ENCODE measurements around the gene VEZF1.

VEZF1 gene

GRCh38 chr17:57940653-57941329 lies 47.3 kb downstream of the VEZF1 start:
- no peak overlapping the region for H3K4me3 Mint-ChIP-seq

GRCh38 chr17:57940231-57940630 lies 47.8 kb downstream of the VEZF1 start:
- Mint-ChIP-seq H3K4me3 (no peak overlapping the region), H3K27ac (no peak overlapping the region), H3K27me3 (peaks cover 30% of the 10 kb centered on the region), H3K4me1 (ENCODE audit: low read depth) (peaks cover 31% of the 10 kb centered on the region), H3K9me3 (no peaks in the 10 kb centered on the region), H3K36me3 (ENCODE audit: low read depth) (no peaks in the 10 kb centered on the region)

More at GRCh38 chr17:57940653-57941329, 47.3 kb downstream of the VEZF1 start:
- H3K9me3 Mint-ChIP-seq, result no peaks in the 10 kb centered on the region
- no peaks in the 10 kb centered on the region for H3K36me3 Mint-ChIP-seq (ENCODE audit: low read depth)
- peaks cover 31% of the 10 kb centered on the region for H3K4me1 Mint-ChIP-seq (ENCODE audit: low read depth)
- peaks cover 30% of the 10 kb centered on the region for H3K27me3 Mint-ChIP-seq
- no peak overlapping the region for H3K27ac Mint-ChIP-seq

- Mint-ChIP-seq H3K36me3 (ENCODE audit: low read depth) (no peaks in the 10 kb centered on the region), H3K27ac (no peak overlapping the region), H3K27me3 (peaks cover 34% of the 10 kb centered on the region), H3K4me3 (no peak overlapping the region), H3K4me1 (ENCODE audit: low read depth) (peaks cover 31% of the 10 kb centered on the region), H3K9me3 (no peaks in the 10 kb centered on the region)
Measured at GRCh38 chr17:57939797-57940196, 48.3 kb downstream of the VEZF1 start.

- no peaks in the 10 kb centered on the region for H3K36me3 Mint-ChIP-seq (ENCODE audit: low read depth)
- no peaks in the 10 kb centered on the region for H3K9me3 Mint-ChIP-seq
- H3K27me3 Mint-ChIP-seq, result peaks cover 30% of the 10 kb centered on the region
- H3K27ac Mint-ChIP-seq, result no peak overlapping the region
- no peak overlapping the region for H3K4me3 Mint-ChIP-seq
- H3K4me1 Mint-ChIP-seq (ENCODE audit: low read depth), result peaks cover 23% of the 10 kb centered on the region
Measured at GRCh38 chr17:57938061-57938502, 50.0 kb downstream of the VEZF1 start.

- Mint-ChIP-seq H3K27me3 (peaks cover 28% of the 10 kb centered on the region), H3K36me3 (ENCODE audit: low read depth) (no peaks in the 10 kb centered on the region), H3K4me1 (ENCODE audit: low read depth) (peaks cover 23% of the 10 kb centered on the region), H3K4me3 (no peak overlapping the region), H3K27ac (no peak overlapping the region), H3K9me3 (no peaks in the 10 kb centered on the region)
Measured at GRCh38 chr17:57937492-57937891, 50.6 kb downstream of the VEZF1 start.

- Mint-ChIP-seq H3K27ac (no peak overlapping the region), H3K27me3 (peaks cover 24% of the 10 kb centered on the region), H3K4me3 (no peak overlapping the region), H3K9me3 (no peaks in the 10 kb centered on the region), H3K4me1 (ENCODE audit: low read depth) (peaks cover 17% of the 10 kb centered on the region), H3K36me3 (ENCODE audit: low read depth) (no peaks in the 10 kb centered on the region)
Measured at GRCh38 chr17:57935833-57936807, 51.9 kb downstream of the VEZF1 start.

GRCh38 chr17:57931488-57932137 lies 56.4 kb downstream of the VEZF1 start:
- Mint-ChIP-seq H3K36me3 (ENCODE audit: low read depth) (no peaks in the 10 kb centered on the region), H3K27ac (no peak overlapping the region), H3K27me3 (peaks cover 26% of the 10 kb centered on the region), H3K4me1 (ENCODE audit: low read depth) (no peaks in the 10 kb centered on the region), H3K4me3 (no peak overlapping the region), H3K9me3 (no peaks in the 10 kb centered on the region)

- Mint-ChIP-seq H3K27me3 (peaks cover 30% of the 10 kb centered on the region), H3K27ac (no peak overlapping the region), H3K4me3 (no peak overlapping the region), H3K36me3 (ENCODE audit: low read depth) (no peaks in the 10 kb centered on the region), H3K9me3 (no peaks in the 10 kb centered on the region), H3K4me1 (ENCODE audit: low read depth) (no peaks in the 10 kb centered on the region)
Measured at GRCh38 chr17:57930239-57930638, 57.8 kb downstream of the VEZF1 start.

GRCh38 chr17:57929386-57929785 lies 58.7 kb downstream of the VEZF1 start:
- H3K27me3 Mint-ChIP-seq, result peaks cover 34% of the 10 kb centered on the region
- no peaks in the 10 kb centered on the region for H3K36me3 Mint-ChIP-seq (ENCODE audit: low read depth)
- H3K4me3 Mint-ChIP-seq, result no peak overlapping the region
- H3K27ac Mint-ChIP-seq, result no peak overlapping the region
- no peaks in the 10 kb centered on the region for H3K4me1 Mint-ChIP-seq (ENCODE audit: low read depth)
- H3K9me3 Mint-ChIP-seq, result no peaks in the 10 kb centered on the region

- Mint-ChIP-seq H3K27ac (no peak overlapping the region), H3K4me1 (ENCODE audit: low read depth) (no peaks in the 10 kb centered on the region), H3K9me3 (no peaks in the 10 kb centered on the region), H3K27me3 (peaks cover 37% of the 10 kb centered on the region), H3K36me3 (ENCODE audit: low read depth) (no peaks in the 10 kb centered on the region), H3K4me3 (no peak overlapping the region)
Measured at GRCh38 chr17:57928928-57929327, 59.1 kb downstream of the VEZF1 start.

GRCh38 chr17:57927048-57927723 lies 60.9 kb downstream of the VEZF1 start:
- no peak overlapping the region for H3K27ac Mint-ChIP-seq
- no peak overlapping the region for H3K4me3 Mint-ChIP-seq
- H3K4me1 Mint-ChIP-seq (ENCODE audit: low read depth), result no peaks in the 10 kb centered on the region
- H3K36me3 Mint-ChIP-seq (ENCODE audit: low read depth), result no peaks in the 10 kb centered on the region
- peaks cover 32% of the 10 kb centered on the region for H3K27me3 Mint-ChIP-seq
- H3K9me3 Mint-ChIP-seq, result no peaks in the 10 kb centered on the region

GRCh38 chr17:57926723-57927047 lies 61.4 kb downstream of the VEZF1 start:
- Mint-ChIP-seq H3K27me3 (peaks cover 33% of the 10 kb centered on the region), H3K9me3 (no peaks in the 10 kb centered on the region), H3K4me3 (no peak overlapping the region), H3K27ac (no peak overlapping the region), H3K4me1 (ENCODE audit: low read depth) (no peaks in the 10 kb centered on the region), H3K36me3 (ENCODE audit: low read depth) (no peaks in the 10 kb centered on the region)

GRCh38 chr17:57925361-57925990 lies 62.6 kb downstream of the VEZF1 start:
- Mint-ChIP-seq H3K4me1 (ENCODE audit: low read depth) (no peaks in the 10 kb centered on the region), H3K36me3 (ENCODE audit: low read depth) (no peaks in the 10 kb centered on the region), H3K27ac (no peak overlapping the region), H3K9me3 (no peaks in the 10 kb centered on the region), H3K27me3 (peaks cover 33% of the 10 kb centered on the region), H3K4me3 (no peak overlapping the region)

GRCh38 chr17:57924677-57925076 lies 63.4 kb downstream of the VEZF1 start:
- H3K27ac Mint-ChIP-seq, result no peak overlapping the region
- no peaks in the 10 kb centered on the region for H3K4me1 Mint-ChIP-seq (ENCODE audit: low read depth)
- H3K36me3 Mint-ChIP-seq (ENCODE audit: low read depth), result no peaks in the 10 kb centered on the region
- peaks cover 33% of the 10 kb centered on the region for H3K27me3 Mint-ChIP-seq
- no peaks in the 10 kb centered on the region for H3K9me3 Mint-ChIP-seq
- no peak overlapping the region for H3K4me3 Mint-ChIP-seq
